ENCODE results near the gene PRM3.

DNA sequence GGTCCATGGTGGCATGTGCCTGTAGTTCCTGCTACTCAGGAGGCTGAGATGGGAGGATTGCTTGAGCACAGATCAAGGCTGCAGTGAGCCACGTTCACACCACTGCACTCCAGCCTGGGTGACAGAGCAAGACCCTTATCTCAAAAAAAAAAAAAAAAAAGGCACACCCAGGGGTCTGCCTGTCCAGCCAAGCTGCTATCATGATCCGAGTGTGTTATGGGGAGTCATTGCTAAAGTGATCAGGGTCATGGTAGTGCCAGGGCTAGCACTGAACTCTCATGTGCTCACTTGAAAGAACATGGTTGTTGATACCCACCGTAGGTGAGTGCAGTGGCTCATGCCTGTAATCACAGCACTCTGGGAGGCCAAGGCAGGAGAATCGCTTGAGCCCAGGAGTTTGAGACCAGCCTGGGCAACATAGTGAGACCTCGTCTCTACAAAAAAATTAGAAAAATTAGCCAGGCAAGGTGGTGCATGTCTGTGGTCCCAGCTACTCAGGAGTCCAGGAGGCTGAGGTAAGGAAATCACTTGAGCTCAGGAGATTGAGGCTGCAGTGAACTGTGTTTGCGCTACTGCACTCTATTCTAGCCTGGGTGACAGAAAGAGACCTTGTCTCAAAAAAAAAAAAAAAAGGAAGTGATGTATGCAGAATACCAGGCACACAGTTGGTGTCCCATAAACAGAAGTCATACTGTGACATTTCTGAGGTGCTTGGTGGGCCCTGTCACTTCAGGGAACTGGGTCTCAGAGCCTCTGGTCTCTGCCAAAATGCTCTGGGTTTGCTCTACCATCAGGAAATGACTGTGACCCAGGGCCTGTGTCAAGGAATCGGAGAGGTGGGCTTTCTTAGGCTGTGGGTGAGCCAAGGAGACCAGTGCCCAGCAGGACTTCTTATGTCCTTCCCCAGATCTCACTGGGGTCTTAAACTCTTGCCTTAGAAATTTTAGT is 5.5 kb upstream of the PRM3 start:
- TF ChIP-seq, protein P1, sequence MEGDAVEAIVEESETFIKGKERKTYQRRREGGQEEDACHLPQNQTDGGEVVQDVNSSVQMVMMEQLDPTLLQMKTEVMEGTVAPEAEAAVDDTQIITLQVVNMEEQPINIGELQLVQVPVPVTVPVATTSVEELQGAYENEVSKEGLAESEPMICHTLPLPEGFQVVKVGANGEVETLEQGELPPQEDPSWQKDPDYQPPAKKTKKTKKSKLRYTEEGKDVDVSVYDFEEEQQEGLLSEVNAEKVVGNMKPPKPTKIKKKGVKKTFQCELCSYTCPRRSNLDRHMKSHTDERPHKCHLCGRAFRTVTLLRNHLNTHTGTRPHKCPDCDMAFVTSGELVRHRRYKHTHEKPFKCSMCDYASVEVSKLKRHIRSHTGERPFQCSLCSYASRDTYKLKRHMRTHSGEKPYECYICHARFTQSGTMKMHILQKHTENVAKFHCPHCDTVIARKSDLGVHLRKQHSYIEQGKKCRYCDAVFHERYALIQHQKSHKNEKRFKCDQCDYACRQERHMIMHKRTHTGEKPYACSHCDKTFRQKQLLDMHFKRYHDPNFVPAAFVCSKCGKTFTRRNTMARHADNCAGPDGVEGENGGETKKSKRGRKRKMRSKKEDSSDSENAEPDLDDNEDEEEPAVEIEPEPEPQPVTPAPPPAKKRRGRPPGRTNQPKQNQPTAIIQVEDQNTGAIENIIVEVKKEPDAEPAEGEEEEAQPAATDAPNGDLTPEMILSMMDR (IDR thresholded peaks at IDR 0.05): no peak
- no peak for TF ChIP-seq POLR2A (IDR thresholded peaks at IDR 0.05)
